ENCODE results near the gene AGPS. TPM values are rescaled to one million over a fixed set of nuclear protein-coding genes. Genes with fewer than 3 reads are reported as not detected.

Gene AGPS
- total and polyA plus RNA-seq, 2 of the 13 experiments (the other 11 are each of a cell fraction or from before 2014, with no cell fraction given), result 39.4 to 99.0 TPM

- TF ChIP-seq ZBTB37 (CRISPR knock-in tag; IDR thresholded peaks at IDR 0.05) (0 out of 2 replicates have a peak, but pooled peaks have one; percentile 62), ZNF580 (CRISPR knock-in tag; IDR thresholded peaks at IDR 0.05; ENCODE audit: borderline replicate concordance, low read depth) (peak; percentile 22; the same call in 1 of the 2 replicates), SIN3A (IDR thresholded peaks at IDR 0.05; ENCODE audit: borderline replicate concordance, low read depth, low read length) (peak; percentile 61; the same call in 1 of the 2 replicates), ZKSCAN8 (CRISPR knock-in tag; IDR thresholded peaks at IDR 0.05; ENCODE audit: borderline replicate concordance) (peak; percentile 76; the same call in 1 of the 2 replicates), PTBP1 (IDR thresholded peaks at IDR 0.05; ENCODE audit: low read depth, low read length, poor library complexity, severe bottlenecking) (no peak), ZNF280D (CRISPR knock-in tag; IDR thresholded peaks at IDR 0.05) (peak; percentile 64; the same call in 1 of the 2 replicates), NFYC (CRISPR knock-in tag; IDR thresholded peaks at IDR 0.05) (0 out of 2 replicates have a peak, but pooled peaks have one; percentile 7), YY1 (IDR thresholded peaks at IDR 0.05; ENCODE audit: insufficient read depth, insufficient replicate concordance, low read depth, low read length) (peak; percentile 42), RARA (CRISPR knock-in tag; IDR thresholded peaks at IDR 0.05) (peak; percentile 56), ZSCAN9 (CRISPR knock-in tag; IDR thresholded peaks at IDR 0.05; ENCODE audit: borderline replicate concordance) (peak; percentile 52), HOXA3 (CRISPR knock-in tag; IDR thresholded peaks at IDR 0.05) (0 out of 2 replicates have a peak, but pooled peaks have one; percentile 17), TEAD3 (CRISPR knock-in tag; optimal IDR thresholded peaks at IDR 0.05; ENCODE audit: borderline replicate concordance) (peak; percentile 96), MAFK (conservative IDR thresholded peaks at IDR 0.05 in 1 of 2, IDR thresholded peaks at IDR 0.05 in 1 of 2; ENCODE audit: low read length in 2 of 2) (0 out of 4 replicates have a peak, but pooled peaks of 1 of the 2 experiments have one; percentile 19), ZNF788 (CRISPR knock-in tag; IDR thresholded peaks at IDR 0.05; ENCODE audit: borderline replicate concordance) (no peak)
- TF ChIP-seq, protein P1, sequence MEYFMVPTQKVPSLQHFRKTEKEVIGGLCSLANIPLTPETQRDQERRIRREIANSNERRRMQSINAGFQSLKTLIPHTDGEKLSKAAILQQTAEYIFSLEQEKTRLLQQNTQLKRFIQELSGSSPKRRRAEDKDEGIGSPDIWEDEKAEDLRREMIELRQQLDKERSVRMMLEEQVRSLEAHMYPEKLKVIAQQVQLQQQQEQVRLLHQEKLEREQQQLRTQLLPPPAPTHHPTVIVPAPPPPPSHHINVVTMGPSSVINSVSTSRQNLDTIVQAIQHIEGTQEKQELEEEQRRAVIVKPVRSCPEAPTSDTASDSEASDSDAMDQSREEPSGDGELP (IDR thresholded peaks at IDR 0.05; ENCODE audit: borderline replicate concordance, low read depth), result peak; percentile 81; the same call in 1 of the 2 replicates
- TF ChIP-seq, protein P2, sequence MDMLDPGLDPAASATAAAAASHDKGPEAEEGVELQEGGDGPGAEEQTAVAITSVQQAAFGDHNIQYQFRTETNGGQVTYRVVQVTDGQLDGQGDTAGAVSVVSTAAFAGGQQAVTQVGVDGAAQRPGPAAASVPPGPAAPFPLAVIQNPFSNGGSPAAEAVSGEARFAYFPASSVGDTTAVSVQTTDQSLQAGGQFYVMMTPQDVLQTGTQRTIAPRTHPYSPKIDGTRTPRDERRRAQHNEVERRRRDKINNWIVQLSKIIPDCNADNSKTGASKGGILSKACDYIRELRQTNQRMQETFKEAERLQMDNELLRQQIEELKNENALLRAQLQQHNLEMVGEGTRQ (IDR thresholded peaks at IDR 0.05; ENCODE audit: low read depth, low read length), result no peak
- TF ChIP-seq, protein P2 (CRISPR knock-in tag; IDR thresholded peaks at IDR 0.05; ENCODE audit: borderline replicate concordance), result no peak
- TF ChIP-seq, protein P3, sequence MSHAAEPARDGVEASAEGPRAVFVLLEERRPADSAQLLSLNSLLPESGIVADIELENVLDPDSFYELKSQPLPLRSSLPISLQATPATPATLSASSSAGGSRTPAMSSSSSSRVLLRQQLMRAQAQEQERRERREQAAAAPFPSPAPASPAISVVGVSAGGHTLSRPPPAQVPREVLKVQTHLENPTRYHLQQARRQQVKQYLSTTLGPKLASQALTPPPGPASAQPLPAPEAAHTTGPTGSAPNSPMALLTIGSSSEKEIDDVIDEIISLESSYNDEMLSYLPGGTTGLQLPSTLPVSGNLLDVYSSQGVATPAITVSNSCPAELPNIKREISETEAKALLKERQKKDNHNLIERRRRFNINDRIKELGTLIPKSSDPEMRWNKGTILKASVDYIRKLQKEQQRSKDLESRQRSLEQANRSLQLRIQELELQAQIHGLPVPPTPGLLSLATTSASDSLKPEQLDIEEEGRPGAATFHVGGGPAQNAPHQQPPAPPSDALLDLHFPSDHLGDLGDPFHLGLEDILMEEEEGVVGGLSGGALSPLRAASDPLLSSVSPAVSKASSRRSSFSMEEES (CRISPR knock-in tag; IDR thresholded peaks at IDR 0.05), result peak; percentile 88
Observed at GRCh38 chr2:177396703-177397460, 4.3 kb downstream of the AGPS start (continued).
